RWPE2 (cell line): ENCODE results near the gene HLA-B.
"Not testable (repeated sequence)": the region's sequence is repeated elsewhere in the genome, so short reads cannot be mapped to it uniquely, and the experiment has no call there.

Experiments
- ATAC-seq: fragments of 200-7000 bp; cut with Tn5 transposase; 3 replicates; pipeline ENCODE4 v1.9.1; 2021; ENCODE audit warnings: low read depth
- DNase-seq: peaks from one replicate; pipeline ENCODE4 v3.0.0-alpha.2; 2020; ENCODE audit warnings: low spot score
- H3K27ac ChIP-seq: fragments of 450-650 bp; 2 replicates; pipeline ENCODE4 v1.5.1; 2017; ENCODE audit warnings: mild to moderate bottlenecking; ENCODE audit not compliant: poor library complexity, severe bottlenecking
- H3K27me3 ChIP-seq: fragments of 250-450 bp; sonication (Bioruptor Pico); 2 replicates; pipeline ENCODE4 v1.5.1; 2021; ENCODE audit warnings: mild to moderate bottlenecking, moderate library complexity; ENCODE audit not compliant: insufficient read depth, poor library complexity, severe bottlenecking
- H3K36me3 ChIP-seq: fragments of 250-450 bp; sonication (Bioruptor Pico); 2 replicates; pipeline ENCODE4 v1.5.1; 2020; ENCODE audit warnings: low read depth, mild to moderate bottlenecking, moderate library complexity
- H3K4me1 ChIP-seq: fragments of 250-450 bp; sonication (Bioruptor Pico); 2 replicates; pipeline ENCODE4 v1.5.1; 2021; ENCODE audit warnings: mild to moderate bottlenecking, moderate library complexity; ENCODE audit not compliant: insufficient read depth, poor library complexity, severe bottlenecking
- H3K4me3 ChIP-seq: fragments of 250-450 bp; sonication (Bioruptor Pico); 2 replicates; pipeline ENCODE4 v1.5.1; 2021; ENCODE audit warnings: mild to moderate bottlenecking, moderate library complexity; ENCODE audit not compliant: severe bottlenecking
- H3K9me3 ChIP-seq: fragments of 250-450 bp; sonication (Bioruptor Pico); 2 replicates; pipeline ENCODE4 v1.5.1; 2021; ENCODE audit warnings: mild to moderate bottlenecking, moderate library complexity; ENCODE audit not compliant: severe bottlenecking
- TF ChIP-seq, protein P1 (sequence below): fragments of 450-650 bp; IDR thresholded peaks from one replicate; pipeline ENCODE4 v1.5.1; 2017; ENCODE audit warnings: mild to moderate bottlenecking, moderate library complexity; ENCODE audit not compliant: poor library complexity, severe bottlenecking

HLA-B gene

DNA sequence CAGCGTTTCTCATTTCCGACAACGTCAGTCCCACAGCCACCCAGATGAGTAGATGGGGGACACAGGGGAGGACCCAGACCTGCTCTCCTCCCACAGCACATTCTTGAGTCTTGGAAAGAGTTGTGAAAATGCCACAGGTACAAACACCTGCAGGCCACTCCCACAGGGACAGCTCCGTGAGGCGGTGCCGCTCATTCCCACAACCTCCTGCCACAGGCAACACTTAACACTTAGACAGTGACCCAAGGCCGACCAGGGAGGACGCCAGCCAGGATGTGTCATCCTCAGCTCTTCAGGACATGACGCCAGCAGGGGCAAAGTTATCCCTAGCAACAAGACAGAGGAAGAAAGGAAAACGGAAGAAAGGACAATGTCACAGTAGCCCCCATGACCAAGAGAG, 22.9 kb upstream of the HLA-B start:
- Histone ChIP-seq H3K27ac (no peak overlapping the region), H3K4me3 (no peak overlapping the region), H3K36me3 (no peaks in the 10 kb centered on the region), H3K27me3 (peaks cover 6% of the 10 kb centered on the region), H3K4me1 (no peaks in the 10 kb centered on the region), H3K9me3 (no peaks in the 10 kb centered on the region)
- no peak for DNase-seq
- TF ChIP-seq, protein P1, sequence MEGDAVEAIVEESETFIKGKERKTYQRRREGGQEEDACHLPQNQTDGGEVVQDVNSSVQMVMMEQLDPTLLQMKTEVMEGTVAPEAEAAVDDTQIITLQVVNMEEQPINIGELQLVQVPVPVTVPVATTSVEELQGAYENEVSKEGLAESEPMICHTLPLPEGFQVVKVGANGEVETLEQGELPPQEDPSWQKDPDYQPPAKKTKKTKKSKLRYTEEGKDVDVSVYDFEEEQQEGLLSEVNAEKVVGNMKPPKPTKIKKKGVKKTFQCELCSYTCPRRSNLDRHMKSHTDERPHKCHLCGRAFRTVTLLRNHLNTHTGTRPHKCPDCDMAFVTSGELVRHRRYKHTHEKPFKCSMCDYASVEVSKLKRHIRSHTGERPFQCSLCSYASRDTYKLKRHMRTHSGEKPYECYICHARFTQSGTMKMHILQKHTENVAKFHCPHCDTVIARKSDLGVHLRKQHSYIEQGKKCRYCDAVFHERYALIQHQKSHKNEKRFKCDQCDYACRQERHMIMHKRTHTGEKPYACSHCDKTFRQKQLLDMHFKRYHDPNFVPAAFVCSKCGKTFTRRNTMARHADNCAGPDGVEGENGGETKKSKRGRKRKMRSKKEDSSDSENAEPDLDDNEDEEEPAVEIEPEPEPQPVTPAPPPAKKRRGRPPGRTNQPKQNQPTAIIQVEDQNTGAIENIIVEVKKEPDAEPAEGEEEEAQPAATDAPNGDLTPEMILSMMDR, result no peak
- ATAC-seq, result no peak

DNA sequence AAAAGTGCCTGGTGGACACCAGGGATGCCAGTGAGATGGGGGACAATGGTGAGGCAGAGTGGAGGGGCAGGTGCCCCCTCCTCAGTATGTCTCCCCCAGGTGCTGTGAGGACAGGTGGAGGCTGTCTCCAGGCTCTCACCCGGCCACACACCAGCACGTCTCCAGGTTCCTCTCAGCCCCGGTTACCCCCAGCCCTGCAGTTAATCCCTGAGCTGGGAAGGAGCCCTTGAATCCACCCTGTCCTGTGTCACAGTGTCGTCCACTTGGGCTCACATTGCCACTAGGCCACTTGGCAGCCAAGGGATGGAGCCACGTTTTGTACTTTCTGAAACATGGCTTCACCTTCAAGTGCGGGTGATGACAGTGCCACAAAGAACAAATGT, 21.7 kb upstream of the HLA-B start:
- TF ChIP-seq, protein P1, result no peak
- H3K27ac ChIP-seq, result no peak overlapping the region
- no peak for ATAC-seq

DNA sequence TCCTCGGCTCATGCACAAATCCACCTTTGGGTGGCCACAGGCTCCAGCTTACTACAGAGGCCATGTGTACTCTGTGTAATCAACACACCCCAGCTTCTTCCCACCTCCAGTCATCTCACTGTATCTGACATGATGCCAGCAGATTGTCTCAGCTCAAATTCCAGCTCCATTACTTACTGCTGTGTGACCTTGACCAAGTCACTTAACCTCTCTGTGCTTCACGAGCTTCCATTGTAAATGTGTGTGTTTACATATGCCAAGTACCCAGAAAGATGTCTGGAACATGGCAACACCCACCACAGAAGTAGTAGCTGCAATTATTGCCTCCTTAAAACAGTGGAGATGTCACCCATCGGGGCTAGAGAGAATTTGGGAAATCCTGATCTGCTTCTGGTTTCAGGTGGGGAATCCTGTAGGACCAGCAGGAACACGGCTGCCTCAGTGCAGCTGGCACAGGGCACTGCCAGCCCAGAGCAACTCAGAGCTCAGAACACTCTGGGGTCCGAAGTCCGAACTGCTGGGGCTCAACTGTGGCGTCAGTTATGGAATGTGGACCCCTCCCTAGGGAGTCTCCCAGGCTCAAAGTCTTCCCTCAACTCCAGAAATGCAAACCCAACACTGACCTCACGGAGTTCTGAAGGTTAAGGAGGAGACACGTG, 21.2 kb upstream of the HLA-B start:
- Histone ChIP-seq H3K4me3 (no peak overlapping the region), H3K27ac (no peak overlapping the region), H3K4me1 (no peaks in the 10 kb centered on the region), H3K27me3 (peaks cover 6% of the 10 kb centered on the region), H3K36me3 (no peaks in the 10 kb centered on the region), H3K9me3 (no peaks in the 10 kb centered on the region)
- no peak for DNase-seq
- ATAC-seq, result no peak
- TF ChIP-seq, protein P1, result no peak

More for the DNA sequence above, 21.7 kb upstream of the HLA-B start:
- H3K27me3 ChIP-seq, result peaks cover 6% of the 10 kb centered on the region
- no peaks in the 10 kb centered on the region for H3K4me1 ChIP-seq
- H3K9me3 ChIP-seq, result no peaks in the 10 kb centered on the region
- no peak for DNase-seq
- no peaks in the 10 kb centered on the region for H3K36me3 ChIP-seq
- H3K4me3 ChIP-seq, result no peak overlapping the region

DNA sequence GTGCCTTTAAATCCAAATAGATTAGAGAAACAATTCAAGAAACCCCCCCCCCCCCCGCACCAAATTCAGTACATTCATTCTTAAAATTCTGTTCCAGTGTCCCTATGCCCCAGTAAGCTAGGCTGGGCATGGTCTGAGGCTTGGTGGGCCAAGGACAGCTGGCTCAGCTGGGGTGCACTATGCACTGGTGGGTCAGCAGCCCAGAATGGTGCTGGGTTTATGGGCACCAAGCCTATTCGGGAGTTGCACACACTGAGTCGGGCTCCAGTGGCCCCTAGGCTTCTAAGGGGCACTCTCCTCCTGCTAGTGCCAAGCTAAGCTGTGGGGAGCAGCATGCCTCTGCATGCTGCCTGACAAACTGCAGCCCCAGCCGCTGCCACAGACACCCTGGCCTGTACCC, 20.1 kb upstream of the HLA-B start:
- no peaks in the 10 kb centered on the region for H3K36me3 ChIP-seq
- peaks cover 6% of the 10 kb centered on the region for H3K27me3 ChIP-seq
- TF ChIP-seq, protein P1, result no peak
- no peak overlapping the region for H3K4me3 ChIP-seq
- no peak for DNase-seq
- no peaks in the 10 kb centered on the region for H3K4me1 ChIP-seq
- ATAC-seq, result no peak
- no peaks in the 10 kb centered on the region for H3K9me3 ChIP-seq
- H3K27ac ChIP-seq, result no peak overlapping the region

DNA sequence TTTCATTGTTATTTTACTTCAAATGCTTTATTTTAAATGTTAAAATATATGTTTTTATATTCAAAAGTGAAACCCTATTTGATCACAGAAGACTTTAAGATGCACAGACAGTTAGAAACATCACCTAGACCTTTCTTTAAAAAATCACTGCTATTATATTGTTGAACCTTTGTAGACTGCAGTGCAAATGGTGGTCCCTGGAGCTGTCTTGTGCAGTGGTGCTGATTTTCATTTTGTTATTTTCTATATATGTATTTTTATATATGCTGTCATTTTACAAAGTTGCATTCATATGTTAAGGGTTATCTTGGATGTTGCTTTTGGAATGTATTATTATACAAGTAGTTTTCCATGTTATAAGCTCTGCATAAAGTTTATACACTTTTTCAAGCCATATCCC, 18.7 kb upstream of the HLA-B start:
- H3K36me3 ChIP-seq, result no peaks in the 10 kb centered on the region
- no peak overlapping the region for H3K4me3 ChIP-seq
- no peak overlapping the region for H3K27ac ChIP-seq
- no peaks in the 10 kb centered on the region for H3K9me3 ChIP-seq
- peaks cover 6% of the 10 kb centered on the region for H3K27me3 ChIP-seq
- no peaks in the 10 kb centered on the region for H3K4me1 ChIP-seq
- DNase-seq, result no peak
- ATAC-seq, result no peak
- TF ChIP-seq, protein P1, result no peak

DNA sequence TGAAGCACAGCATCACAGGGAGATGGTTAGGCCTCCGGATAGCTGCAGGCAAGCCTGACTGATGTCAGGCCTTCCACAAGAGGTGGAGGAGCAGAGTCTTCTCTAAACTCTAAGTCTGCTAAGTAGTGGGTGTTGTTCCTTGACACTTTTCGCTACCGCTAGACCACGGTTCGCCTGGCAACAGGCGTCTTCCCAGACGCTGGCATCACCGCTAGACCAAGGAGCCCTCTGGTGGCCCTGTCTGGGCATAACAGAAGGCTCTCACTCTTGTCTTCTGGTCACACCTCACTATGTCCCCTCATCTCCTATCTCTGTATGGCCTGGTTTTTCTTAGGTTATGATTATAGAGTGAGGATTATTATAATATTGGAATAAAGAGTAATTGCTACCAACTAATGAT, 17.1 kb upstream of the HLA-B start:
- not testable (repeated sequence) for H3K9me3 ChIP-seq, H3K36me3 ChIP-seq, ATAC-seq, H3K27ac ChIP-seq, H3K4me1 ChIP-seq, DNase-seq, H3K4me3 ChIP-seq, H3K27me3 ChIP-seq
